ENCODE data around the gene AOX1. TPM values are rescaled to one million over a fixed set of nuclear protein-coding genes. Genes with fewer than 3 reads are reported as not detected.
"Not testable (repeated sequence)": the region's sequence is repeated elsewhere in the genome, so short reads cannot be mapped to it uniquely, and the experiment has no call there.

Gene AOX1
- total and polyA plus RNA-seq, 9 of the 15 experiments (the other 6 are each of a cell fraction or from before 2014, with no cell fraction given), result 0.10 to 0.55 (median 0.20) TPM; not detected in 6

DNA sequence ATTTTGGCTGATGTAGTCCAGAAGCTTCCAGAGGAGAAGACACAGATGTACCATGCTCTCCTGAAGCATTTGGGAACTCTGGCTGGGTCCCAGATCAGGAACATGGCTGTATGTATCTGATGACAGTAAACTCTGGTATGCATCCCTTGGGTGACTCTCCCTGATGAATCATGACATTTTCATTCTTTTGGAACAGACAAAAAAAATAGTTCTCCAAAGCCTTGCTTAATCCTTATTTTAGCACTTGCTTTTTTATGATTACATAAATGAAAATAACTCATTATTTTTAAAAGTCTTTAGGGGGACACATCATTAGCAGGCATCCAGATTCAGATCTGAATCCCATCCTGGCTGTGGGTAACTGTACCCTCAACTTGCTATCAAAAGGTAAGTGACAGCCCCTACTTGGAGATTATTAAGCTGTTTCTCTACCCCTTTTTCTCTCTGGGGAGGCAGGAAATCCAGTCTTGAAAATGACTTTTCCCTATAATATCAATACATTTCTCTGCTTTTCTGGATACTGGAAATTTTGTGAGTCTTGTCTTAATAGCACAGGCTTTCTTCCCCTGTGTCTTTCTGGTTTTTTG, 23.3 kb downstream of the AOX1 start:
- Histone ChIP-seq H2AFZ (ENCODE audit: low read depth, low read length) (no peak overlapping the region), H3K79me2 (ENCODE audit: control insufficient read depth, insufficient read depth, low read length) (no peaks in the 10 kb centered on the region), H3K4me1 (replicated peaks in 1 of 2; ENCODE audit: control insufficient read depth in 2 of 2, insufficient read depth in 2 of 2, low read length in 2 of 2) (no peaks in the 10 kb centered on the region; a peak in 1 of 5 replicates), H3K27me3 (ENCODE audit: control insufficient read depth in 2 of 2, insufficient read depth in 2 of 2, low read length in 2 of 2) (peaks cover 0 to 12% of the 10 kb centered on the region in 2 experiments; a peak in 3 of 5 replicates), H4K20me1 (replicated peaks; ENCODE audit: control insufficient read depth, insufficient read depth, low read length) (no peaks in the 10 kb centered on the region), H3K27ac (ENCODE audit: extremely low read depth, low read depth, low read length) (no peak overlapping the region), H3K36me3 (ENCODE audit: control insufficient read depth, insufficient read depth, low read length) (no peaks in the 10 kb centered on the region), H3K4me3 (no peak overlapping the region), H3K9me1 (ENCODE audit: control insufficient read depth, insufficient read depth, low read length) (no peaks in the 10 kb centered on the region), H3K9ac (ENCODE audit: insufficient read depth in 1 of 2, low read depth in 2 of 2, low read length in 2 of 2) (no peak overlapping the region), H3K4me2 (ENCODE audit: insufficient read depth, low read length) (no peak overlapping the region), H3K9me3 (replicated peaks; ENCODE audit: control insufficient read depth, insufficient read depth, low read depth, low read length) (no peaks in the 10 kb centered on the region)
- FAIRE-seq (no peak), DNase-seq (ENCODE audit: extremely low read depth in 1 of 4, low spot score in 3 of 4) (no peak), ATAC-seq (no peak)
- TF ChIP-seq L3MBTL2 (IDR thresholded peaks at IDR 0.05) (no peak), NEUROD1 (IDR thresholded peaks at IDR 0.05; ENCODE audit: borderline replicate concordance, low read depth, low read length, partially characterized antibody) (no peak), U2AF2 (optimal IDR thresholded peaks at IDR 0.05; ENCODE audit: low read depth, low read length) (no peak), JUN (IDR thresholded peaks at IDR 0.05; ENCODE audit: borderline replicate concordance, low read depth, low read length) (no peak), JUN (CRISPR knock-in tag; IDR thresholded peaks at IDR 0.05; ENCODE audit: borderline replicate concordance) (no peak), BRD9 (IDR thresholded peaks at IDR 0.05; ENCODE audit: low read depth, partially characterized antibody) (no peak), HDAC1 (IDR thresholded peaks at IDR 0.05) (no peak)
- TF ChIP-seq, protein P1, sequence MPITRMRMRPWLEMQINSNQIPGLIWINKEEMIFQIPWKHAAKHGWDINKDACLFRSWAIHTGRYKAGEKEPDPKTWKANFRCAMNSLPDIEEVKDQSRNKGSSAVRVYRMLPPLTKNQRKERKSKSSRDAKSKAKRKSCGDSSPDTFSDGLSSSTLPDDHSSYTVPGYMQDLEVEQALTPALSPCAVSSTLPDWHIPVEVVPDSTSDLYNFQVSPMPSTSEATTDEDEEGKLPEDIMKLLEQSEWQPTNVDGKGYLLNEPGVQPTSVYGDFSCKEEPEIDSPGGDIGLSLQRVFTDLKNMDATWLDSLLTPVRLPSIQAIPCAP (CRISPR knock-in tag; IDR thresholded peaks at IDR 0.05; ENCODE audit: borderline replicate concordance), result no peak
- intact Hi-C loops (cut with micrococcal nuclease), result no loop called here
- ChIA-PET POLR2A (no interaction called here), CTCF (ENCODE audit: low intra/inter-chr PET ratio) (no interaction called here)
- in situ Hi-C loops (cut with MboI), result no loop called here
- BruUV-seq (replicated peaks), result no TSS peak

DNA sequence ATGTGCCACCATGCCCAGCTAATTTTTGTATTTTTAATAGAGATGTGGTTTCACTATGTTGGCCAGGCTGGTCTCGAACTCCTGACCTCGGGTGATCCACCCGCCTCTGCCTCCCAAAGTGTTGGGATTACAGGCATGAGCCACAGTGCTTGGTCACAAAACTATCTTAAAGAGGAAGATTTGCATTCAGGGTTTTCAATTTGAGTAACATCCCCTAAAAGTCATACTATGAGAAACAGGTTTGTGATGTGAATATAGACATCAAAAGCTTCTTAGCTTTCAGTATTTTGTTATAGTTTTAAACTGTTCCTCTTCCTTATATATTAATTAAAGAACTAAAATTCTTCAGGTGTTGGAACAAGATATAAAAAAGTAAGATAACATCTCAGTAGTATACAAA, 24.4 kb downstream of the AOX1 start:
- H3K79me2 ChIP-seq (ENCODE audit: control insufficient read depth, insufficient read depth, low read length); H3K9me1 ChIP-seq (ENCODE audit: control insufficient read depth, insufficient read depth, low read length); H3K27ac ChIP-seq (ENCODE audit: extremely low read depth, low read depth, low read length); H3K4me2 ChIP-seq (ENCODE audit: insufficient read depth, low read length); ATAC-seq; DNase-seq (ENCODE audit: extremely low read depth in 1 of 4, low spot score in 3 of 4); FAIRE-seq; H2AFZ ChIP-seq (ENCODE audit: low read depth, low read length); H3K36me3 ChIP-seq (ENCODE audit: control insufficient read depth, insufficient read depth, low read length); in situ Hi-C loops (cut with MboI); H3K4me3 ChIP-seq; H3K4me1 ChIP-seq (replicated peaks in 1 of 2; ENCODE audit: control insufficient read depth in 2 of 2, insufficient read depth in 2 of 2, low read length in 2 of 2); CTCF ChIA-PET (ENCODE audit: low intra/inter-chr PET ratio); POLR2A ChIA-PET; H3K9ac ChIP-seq (ENCODE audit: insufficient read depth in 1 of 2, low read depth in 2 of 2, low read length in 2 of 2); H4K20me1 ChIP-seq (replicated peaks; ENCODE audit: control insufficient read depth, insufficient read depth, low read length); BruUV-seq (replicated peaks); H3K9me3 ChIP-seq (replicated peaks; ENCODE audit: control insufficient read depth, insufficient read depth, low read depth, low read length): not testable (repeated sequence)
- H3K27me3 ChIP-seq (ENCODE audit: control insufficient read depth in 2 of 2, insufficient read depth in 2 of 2, low read length in 2 of 2), result peaks cover 0 to 12% of the 10 kb centered on the region in 2 experiments; a peak in 3 of 5 replicates
- intact Hi-C loops (cut with micrococcal nuclease), result loop anchor here (10.0 kb wide), 1 partner anchor 125 kb away; no protein-coding TSS in a partner anchor
- WGBS (ENCODE audit: insufficient coverage, low coverage, missing lambda C conversion rate), result 0% methylated on average over 3 of the region's 3 CpGs

Data from K562 (cell line).